CD4-positive, alpha-beta T cell treated with Interleukin-4 for 4 hours (primary cell): ENCODE results near the gene TMEM50B.
"Not testable (repeated sequence)": the region's sequence is repeated elsewhere in the genome, so short reads cannot be mapped to it uniquely, and the experiment has no call there.

Source experiments
- DNase-seq: peaks from one replicate; pipeline ENCODE4 v3.0.0-alpha.2; 2020

TMEM50B gene

DNA sequence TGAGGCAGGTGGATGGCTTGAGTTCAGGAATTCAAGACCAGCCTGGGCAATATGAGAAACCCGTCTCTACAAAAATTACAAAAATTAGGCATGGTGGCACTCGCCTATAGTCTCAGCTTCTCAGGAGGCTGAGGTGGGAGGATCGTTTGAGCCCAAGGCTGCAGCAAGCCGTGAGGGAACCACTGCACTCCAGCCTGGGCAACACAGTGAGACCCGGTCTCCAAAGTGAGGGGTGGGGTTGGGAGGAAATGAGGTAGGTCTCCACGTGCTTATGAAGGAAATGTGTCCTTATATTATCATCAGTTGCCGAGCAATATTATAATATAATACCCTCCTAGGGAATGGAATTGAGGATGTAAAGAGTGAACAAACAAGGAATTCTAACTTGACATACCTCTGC is 2.7 kb downstream of the TMEM50B start:
- DNase-seq: no peak

DNA sequence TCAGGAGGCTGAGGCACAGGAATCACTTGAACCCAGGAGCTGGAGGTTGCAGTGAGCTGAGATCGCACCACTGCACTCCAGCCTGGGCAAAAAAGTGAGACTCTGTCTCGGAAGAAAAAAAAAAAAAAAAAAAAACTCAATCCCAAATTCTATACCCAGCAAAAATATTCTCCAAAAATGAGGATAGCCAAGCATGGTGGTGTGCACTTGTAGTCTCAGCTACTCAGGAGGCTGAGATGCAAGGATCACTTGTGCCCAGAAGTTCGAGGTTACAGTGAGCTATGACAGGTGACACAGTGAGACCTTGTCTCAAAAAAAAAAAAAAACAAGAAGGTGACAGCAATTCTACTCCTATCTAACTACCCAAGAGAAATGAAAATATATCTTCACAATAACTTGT is 6.4 kb downstream of the TMEM50B start:
- DNase-seq: no peak

DNA sequence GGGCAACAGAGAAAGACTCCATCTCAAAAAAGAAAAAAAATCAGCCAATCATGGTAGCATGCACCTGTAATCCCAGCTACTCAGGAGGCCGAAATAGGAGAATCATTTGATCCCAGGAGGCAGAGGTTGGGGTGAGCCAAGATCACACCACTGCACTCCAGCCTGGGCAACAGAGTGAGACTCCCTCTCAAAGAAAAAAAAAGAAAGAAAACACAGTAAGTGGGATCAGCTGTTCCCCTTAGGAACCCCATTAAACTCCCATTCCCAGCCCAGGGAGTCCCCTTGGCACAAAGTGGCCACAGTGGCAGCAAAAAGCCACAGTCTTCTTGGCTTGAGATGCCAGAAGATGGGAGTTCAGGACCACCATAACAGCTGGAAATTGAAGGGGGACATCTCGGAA is 9.1 kb downstream of the TMEM50B start:
- no peak for DNase-seq

DNA sequence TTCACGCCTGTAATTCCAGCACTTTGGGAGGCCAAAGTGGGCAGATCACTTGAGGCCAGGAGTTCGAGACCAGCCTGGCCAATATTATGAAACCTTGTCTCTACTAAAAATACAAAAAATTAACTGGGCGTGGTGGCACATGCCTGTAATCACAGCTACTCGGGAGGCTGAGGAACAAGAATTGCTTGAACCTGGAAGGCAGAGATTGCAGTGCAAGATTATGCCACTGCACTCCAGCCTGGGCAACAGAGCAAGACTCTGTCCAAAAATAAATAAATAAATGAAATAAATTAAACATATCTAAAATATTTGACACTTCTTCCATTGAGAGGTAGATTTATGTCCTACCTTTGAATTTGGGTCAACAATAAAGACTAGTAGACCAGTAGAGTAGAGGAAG is 10.6 kb downstream of the TMEM50B start:
- DNase-seq: not testable (repeated sequence)

DNA sequence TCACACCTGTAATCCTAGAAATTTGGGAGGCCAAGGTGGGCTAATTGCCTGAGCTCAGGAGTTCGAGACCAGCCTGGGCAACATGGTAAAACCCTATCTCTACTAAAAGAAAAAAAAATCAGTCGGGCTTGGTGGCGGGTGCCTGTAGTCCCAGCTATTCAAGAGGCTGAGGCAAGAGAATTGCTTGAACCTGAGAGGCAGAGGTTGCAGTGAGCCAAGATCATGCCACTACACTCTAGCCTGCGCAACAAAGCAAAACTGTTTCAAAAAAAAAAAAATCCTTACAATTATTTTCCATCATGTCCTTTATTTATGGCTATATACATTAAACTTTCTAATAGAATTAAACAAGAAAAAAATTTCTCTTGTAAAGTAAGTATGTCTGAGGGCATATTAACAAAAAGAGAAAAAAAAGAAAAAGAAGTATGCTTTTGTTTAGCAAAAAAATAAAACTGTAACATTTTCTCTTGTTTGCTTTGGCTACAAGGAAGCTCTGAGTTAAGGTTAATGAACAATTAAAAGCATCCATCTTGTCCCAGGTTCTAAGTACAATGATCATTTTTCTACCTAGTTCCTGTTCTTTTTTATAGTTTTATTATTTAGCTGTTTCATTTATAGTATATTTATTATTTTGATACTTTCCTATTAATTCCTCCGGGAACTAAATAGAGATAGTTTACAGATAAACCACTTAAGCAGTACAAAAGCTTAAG is 18.1 kb downstream of the TMEM50B start:
- no peak for DNase-seq

DNA sequence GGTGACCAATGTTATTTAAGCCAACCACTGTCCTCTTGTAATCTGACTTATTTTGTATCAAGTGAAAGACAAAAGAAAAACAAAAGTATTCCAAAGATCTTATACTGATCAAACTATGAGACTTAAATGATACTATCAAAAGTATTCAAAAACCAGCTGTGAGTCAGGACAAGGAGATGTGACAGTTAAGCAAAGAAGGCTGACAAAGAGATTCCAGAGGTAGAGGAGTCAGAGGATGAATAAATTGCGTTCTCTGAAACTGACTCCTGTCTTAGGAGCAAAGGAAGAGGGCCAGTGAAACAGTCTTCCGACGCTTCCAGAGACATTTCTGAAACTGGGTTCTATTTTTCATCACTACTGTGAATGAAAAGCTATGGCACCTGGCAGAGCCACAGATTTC is 20.9 kb downstream of the TMEM50B start:
- no peak for DNase-seq

DNA sequence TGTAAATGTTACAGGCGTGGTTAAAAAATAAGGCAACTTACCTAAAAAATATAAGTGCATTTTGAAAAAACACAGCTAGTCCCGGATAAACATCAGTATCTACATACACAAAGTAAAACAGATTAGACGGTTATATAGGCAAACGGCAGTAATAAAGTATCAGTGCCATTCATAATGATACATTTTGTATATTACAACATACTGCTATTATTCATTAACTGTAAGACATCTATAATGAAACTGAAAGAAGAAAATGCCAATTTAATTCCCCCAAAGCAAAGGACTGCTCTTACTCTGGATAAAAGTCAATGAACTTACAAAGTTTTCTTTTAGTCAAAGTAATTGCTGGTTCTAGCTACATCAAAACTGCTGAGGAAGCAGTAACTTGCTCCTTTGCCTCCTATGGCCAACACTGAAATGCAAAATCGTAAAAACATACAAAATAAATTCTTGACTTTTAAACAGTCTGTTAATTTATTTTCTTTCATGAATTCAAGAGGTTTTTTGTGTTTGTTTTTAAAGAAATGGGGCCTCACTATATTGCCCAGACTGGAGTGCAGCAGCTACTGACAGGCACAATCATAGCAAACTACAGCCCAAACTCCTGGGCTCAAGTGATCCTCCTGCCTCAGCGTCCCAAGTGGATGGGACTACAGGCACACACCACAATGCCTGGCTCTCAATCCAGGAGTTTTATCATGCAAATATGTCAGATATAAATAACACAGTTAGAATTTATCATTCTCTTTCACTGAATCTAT is 23.9 kb downstream of the TMEM50B start:
- DNase-seq: no peak

DNA sequence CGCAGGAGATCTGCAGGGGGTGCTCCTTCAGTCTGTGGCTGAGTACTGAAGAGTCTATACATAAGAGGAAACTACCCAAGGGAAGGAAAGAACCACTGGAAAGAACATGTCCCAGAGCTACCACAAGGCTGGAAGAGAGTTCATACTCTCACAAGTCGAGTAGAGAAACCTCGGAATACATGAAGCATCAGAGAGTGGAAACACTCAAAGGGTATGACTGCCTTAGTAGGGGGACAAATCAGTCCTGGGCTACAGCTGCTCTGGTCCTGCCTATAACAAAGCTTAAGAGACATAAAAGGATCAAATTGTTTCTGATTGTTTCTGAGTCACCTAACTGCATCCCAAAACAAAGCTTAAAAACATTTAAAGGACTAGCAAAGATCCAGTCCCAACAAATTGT is 27.4 kb downstream of the TMEM50B start:
- DNase-seq: no peak

DNA sequence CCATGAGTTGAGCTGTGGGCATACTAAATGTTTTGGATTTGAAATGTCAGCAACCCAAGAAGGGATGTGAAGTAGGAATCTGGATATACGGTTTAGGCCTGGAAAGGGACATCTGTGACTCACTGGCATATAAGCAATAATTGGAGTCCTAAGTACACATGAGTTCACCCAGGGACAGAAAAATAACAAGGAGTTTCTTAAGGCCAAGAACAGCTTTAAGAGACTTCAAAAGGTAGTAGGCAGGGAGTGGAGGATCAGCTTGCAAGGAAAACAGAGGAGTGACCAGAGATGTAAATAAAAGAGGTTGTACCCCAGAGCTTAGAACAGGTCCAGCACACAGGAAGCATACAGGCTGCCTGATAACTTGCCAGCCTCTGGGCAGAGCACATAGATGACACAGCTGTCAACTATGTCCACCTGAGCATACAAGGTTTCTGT is 28.1 kb downstream of the TMEM50B start:
- no peak for DNase-seq

DNA sequence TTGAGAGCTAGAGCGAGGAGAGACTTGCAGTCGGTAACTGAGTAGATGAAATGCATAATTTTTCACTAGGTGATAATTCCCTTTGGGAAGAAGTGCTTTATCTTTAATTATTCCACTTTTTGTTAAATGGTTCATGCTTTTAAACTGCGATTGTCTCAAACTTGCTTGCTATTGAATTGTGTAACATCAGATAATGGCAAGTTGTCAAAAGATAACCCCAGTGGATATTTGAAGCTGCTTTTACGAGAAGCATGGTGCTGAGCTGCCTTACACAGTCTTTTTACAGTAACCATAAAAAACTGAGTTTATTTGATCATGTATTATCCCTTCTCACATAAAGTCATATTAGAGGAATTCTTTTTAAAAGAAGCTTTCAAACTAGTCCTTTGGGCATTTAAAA is 30.2 kb downstream of the TMEM50B start:
- DNase-seq: no peak

DNA sequence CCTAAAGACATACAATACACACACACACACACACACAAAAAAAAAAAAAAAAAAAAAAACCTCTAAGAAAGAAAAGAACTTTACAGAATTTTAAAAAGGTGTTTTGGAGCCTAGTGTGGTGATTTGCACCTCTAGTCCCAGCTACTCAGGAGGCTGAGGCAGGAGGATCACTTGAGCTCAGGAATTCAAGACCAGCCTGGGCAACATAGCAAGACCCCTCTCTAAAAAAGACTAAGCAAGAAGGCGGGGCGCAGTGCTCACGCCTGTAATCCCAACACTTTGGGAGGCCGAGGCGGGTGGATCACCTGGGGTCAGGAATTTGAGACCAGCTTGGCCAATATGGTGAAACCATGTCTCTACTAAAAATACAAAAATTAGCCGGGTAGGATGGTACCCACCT is 33.2 kb downstream of the TMEM50B start:
- DNase-seq: not testable (repeated sequence)

DNA sequence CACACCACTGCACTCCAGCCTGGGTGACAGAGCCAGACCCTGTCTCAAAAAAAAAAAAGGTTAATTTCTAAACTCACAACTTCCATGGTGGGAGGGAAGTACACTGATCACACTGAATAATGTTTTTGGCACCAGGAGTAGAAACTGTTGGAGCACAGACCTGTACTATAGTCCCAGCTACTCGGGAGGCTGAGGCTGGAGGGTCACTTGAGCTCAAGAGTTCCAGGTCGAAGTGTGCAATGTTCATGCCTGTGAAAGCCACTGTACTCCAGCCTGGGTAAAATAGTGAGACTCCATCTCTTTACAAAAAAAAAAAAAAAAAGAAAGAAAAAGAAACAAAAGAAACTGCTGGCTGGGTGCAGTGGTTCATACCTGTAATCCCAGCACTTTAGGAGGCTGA is 35.3 kb downstream of the TMEM50B start:
- DNase-seq: no peak

DNA sequence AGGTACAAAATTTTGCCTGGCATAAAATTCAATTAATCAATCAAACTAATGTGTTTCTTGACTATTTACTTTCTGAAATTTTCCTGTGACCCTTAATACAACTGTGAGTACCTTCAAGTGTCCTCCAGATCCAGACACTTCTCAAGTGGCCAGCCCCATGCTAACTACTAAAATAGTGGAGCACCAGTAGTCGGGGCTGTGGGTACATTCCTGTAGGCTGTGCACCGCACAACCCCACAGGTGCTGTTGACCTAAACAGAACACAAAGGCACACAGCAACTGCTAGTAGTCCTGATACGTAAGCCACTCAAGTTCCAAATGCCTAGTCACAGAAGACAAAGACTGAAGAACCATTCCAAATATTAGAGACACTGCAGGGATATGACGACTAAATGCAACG is 36.6 kb downstream of the TMEM50B start:
- no peak for DNase-seq

DNA sequence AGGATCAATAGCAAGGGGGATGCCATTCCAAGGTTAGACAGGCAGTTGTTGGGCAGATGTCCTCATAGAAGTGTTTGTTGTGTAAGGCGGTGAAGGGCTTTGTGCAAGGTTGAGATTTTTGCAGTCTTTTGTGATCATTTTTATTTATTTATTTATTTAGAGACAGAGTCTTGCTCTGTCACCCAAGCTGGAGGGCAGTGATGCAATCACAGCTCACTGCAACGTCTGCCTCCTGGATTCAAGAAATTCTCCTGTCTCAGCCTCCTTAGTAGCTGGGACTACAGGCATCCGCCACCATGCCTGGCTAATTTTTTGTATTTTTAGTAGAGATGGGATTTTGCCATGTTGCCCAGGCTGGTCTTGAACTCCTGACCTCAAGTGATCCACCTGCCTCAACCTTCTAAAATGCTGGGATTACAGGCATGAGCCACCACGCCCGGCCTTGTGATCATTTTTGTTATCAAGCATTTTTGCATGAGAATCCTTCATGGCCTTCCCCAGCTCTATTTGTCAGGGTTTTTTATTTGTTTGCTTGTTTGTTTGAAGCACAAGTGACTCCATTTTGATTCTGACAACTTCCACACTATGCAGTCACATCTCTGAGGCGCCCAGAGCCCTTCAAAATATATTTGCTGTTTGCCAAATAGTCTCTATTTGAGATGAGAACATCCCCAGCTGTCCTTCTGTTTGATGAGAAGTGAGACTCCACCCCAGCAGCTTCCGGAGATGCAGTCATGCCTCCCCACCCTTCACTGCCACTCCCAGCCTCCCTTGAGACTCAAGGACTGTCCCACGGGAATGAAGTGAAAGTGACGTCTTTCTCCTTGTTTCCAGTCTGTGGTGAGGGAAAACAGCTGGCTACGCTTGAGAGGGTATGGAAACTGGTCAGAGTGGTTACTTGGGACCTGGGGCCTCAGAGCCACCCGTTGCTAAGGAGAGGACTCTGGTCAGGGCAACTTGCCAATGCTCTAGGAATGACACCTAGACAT is 38.0 kb downstream of the TMEM50B start:
- DNase-seq: no peak

DNA sequence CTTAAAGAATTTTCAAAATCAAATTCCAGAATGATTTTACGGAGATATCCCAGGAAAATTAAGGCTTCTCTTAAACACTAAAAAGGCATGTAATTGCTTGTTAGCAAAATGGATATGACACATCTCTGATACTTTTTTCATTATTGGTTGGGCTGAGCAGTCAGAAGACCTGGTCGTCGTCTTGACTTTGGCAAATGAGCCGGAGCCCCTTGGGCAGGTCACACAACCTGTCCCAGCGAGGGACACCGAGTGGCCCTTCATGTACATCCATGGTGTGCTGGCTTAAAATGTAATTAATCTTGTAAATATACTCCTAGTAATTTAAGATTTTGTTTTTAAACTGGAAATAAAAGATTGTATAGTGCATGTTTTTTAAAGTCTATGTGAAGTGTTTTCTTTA is 42.6 kb downstream of the TMEM50B start:
- DNase-seq: no peak

DNA sequence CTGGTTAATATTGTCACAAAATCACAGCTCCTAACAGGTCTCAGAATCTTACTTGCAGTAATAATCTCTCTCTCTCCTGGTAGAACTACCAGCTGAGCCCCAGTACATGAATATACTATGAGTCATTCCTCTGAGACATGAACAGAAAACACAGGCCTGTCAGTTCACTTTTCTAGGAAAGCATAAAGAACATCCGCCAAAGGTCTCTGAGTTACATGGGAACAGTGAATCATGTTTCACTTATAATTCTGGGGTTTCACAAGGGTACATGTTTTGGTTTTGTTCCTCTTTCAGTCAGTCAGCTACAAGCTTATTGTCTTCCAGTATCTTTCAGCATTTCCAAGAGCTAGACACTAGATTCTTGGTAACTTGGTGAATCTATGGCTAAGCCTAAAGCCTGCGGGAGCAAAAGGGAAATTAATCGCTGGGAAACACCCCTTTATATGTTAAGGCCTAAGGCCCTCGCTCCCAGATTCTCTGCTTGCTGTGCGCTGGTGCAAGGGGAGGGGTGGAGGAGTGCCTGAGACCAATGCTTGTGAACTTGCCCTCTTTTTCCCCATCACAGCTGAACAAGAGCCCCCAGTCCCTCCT is 44.9 kb downstream of the TMEM50B start:
- DNase-seq: peak; percentile 78

DNA sequence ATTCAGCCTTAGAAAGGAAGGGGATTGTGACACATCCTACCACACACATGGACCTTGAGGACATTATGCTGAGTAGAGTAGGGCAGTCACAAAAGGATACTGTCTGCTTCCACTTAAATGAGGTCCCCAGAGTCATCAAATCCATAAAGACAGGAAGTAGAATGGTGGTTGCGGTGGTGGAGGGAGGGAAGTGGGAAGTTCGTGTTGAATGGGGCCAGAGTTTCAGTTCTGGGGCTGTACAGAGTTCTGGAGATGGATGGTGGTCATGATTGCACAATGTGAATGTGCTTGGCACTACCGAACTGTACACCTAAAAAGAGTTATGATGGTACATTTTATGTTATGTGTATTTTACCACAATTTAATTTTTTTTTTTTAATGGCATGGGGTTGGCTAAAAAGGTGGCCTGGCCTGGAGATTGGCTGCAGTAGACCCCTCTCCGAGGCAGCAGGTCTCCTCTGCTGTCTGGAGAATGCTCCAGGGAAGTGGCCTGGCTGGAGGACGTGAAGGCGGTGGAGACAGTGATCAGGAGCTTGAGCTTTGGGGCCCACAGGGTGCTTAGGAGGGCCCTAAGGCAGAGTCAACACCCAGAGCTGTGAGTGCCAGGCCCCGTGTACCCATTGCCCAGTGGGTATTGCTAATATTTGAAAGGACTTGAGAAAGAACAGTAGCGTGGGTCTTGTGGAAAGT is 46.2 kb downstream of the TMEM50B start:
- no peak for DNase-seq

DNA sequence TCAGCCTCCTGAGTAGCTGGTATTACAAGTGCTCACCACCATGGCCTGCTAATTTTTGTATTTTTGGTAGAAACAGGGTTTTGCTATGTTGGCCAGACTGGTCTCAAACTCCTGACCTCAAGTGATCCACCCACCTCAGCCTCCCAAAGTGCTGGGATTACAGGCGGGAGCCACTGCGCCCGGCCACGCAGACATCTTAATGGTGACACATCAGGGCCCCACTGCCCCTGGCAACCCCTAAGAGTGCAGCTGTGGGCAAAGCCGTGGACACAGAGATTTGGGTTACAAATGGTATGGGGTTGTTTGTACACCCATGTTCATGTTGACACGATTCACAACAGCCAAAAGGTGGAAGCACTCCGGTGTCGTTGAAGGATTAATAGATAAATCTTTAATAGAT is 46.8 kb downstream of the TMEM50B start:
- no peak for DNase-seq

DNA sequence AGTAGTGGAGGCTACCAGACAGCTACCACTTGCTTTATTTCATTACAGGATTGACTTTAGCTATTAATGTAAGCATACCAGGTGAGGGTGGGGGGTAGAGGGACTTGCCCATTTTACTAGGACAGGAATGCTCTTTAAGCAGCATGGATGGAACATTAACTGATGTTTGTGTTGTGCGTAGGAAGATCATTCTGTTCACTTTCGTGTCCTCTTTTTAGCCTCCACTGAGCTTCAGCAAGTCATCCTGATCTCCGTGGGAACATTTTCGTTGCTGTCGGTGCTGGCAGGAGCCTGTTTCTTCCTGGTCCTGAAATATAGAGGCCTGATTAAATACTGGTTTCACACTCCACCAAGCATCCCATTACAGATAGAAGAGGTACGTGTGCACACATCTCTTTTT is 47.3 kb downstream of the TMEM50B start:
- no peak for DNase-seq

DNA sequence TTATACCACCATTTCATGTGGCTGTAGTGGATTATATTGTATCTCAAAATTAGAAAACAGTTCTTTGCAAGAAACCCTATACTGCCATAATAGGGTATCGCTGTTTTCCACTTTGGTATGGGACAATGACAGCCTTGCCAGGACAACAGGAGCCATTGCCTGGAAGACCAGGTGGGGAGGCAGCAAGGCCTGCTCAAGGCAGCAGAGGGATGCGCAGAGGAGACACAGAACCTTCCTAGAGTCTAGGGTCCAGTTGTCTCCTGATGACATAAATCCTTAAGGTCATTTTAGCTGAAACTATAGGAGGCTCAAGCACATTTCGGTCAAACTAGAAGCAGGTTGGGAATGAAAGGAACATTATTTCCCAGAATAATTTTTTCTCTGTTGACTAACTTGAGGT is 48.9 kb downstream of the TMEM50B start:
- no peak for DNase-seq

DNA sequence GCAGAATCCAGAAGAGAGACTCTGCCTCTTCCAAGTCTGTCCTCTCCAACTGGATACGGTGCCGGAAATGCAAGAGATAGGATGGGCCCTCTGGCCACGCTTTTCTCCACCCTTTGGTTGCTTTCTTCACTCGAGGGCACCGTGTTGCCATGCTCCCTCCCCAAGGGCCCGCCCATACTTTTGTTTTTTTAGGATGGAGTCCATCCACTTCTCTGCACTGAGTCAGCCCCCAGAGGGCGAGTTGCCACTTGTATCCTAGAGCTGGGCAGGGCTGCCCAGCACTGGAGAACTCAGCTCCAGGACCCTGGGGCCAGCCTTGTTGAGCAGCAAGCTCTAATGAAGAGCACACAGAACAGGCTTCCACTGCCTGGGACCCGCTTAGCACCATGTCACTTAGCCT is 51.1 kb downstream of the TMEM50B start:
- DNase-seq: no peak

DNA sequence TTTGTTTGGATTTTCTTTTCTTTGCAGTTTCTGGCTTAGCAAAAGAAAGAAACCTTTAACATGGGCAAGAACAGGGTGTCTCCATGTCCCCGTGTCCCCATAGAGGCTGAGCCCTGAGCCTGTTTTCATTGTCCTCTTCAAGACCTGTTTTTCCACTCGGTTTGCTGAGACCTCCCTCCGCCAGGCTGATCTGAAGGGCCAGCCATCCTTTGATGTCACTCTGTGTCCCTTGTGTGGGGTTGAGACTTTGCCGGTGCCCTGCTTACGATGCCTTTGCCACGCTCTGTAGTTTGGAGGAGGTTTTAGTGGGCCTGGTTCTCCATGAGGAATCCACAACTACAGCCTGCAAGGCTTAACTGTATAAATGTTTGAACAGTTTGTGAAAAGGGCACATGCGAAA is 52.7 kb downstream of the TMEM50B start:
- DNase-seq: no peak
